HPDE6-E6E7 (cell line): ENCODE data around the gene TOX2.
A peak's percentile ranks its signal among the peaks of the same experiment; 100 is the strongest.

Experiments
- DNase-seq: peaks from one replicate; pipeline ENCODE4 v3.0.0; 2011; ENCODE audit warnings: missing footprints; ENCODE audit errors: extremely low spot score

The TOX2 gene

GRCh38 chr20:43940518-43941225, 26.0 kb downstream of the TOX2 start:
- DNase-seq = no peak

GRCh38 chr20:43941476-43942200, 27.0 kb downstream of the TOX2 start:
- no peak for DNase-seq

- no peak for DNase-seq
These were observed 27.5 kb downstream of the TOX2 start for GRCh38 chr20:43942201-43942590.

GRCh38 chr20:43942667-43943285, 28.1 kb downstream of the TOX2 start:
- peak; percentile 76 for DNase-seq

- no peak for DNase-seq
These were observed 29.1 kb downstream of the TOX2 start for GRCh38 chr20:43943725-43944124.

- DNase-seq = no peak
These were observed 30.1 kb downstream of the TOX2 start for GRCh38 chr20:43944653-43945235.

- DNase-seq = no peak
These were observed 30.9 kb downstream of the TOX2 start for GRCh38 chr20:43945391-43946205.

GRCh38 chr20:43946206-43946491, 31.5 kb downstream of the TOX2 start:
- no peak for DNase-seq

GRCh38 chr20:43946659-43947315, 32.1 kb downstream of the TOX2 start:
- DNase-seq = no peak

- no peak for DNase-seq
These were observed 32.7 kb downstream of the TOX2 start for GRCh38 chr20:43947316-43947710.

- DNase-seq = no peak
These were observed 33.8 kb downstream of the TOX2 start for GRCh38 chr20:43948455-43948854.

- DNase-seq = no peak
These were observed 34.6 kb downstream of the TOX2 start for GRCh38 chr20:43949248-43949647.

- DNase-seq = no peak
These were observed 35.3 kb downstream of the TOX2 start for GRCh38 chr20:43949741-43950618.

- DNase-seq = no peak
These were observed 39.4 kb downstream of the TOX2 start for GRCh38 chr20:43953919-43954592.

- no peak for DNase-seq
These were observed 40.0 kb downstream of the TOX2 start for GRCh38 chr20:43954704-43955061.

- DNase-seq = peak; percentile 99
These were observed 40.6 kb downstream of the TOX2 start for GRCh38 chr20:43955062-43955749.

GRCh38 chr20:43955750-43956191, 41.1 kb downstream of the TOX2 start:
- peak; percentile 41 for DNase-seq

GRCh38 chr20:43957392-43957791, 42.7 kb downstream of the TOX2 start:
- DNase-seq = no peak

- no peak for DNase-seq
These were observed 44.0 kb downstream of the TOX2 start for GRCh38 chr20:43958626-43959025.
